ENCODE measurements around the gene CAMK2A.

CAMK2A gene

GRCh38 chr5:150321211-150321610, 31.6 kb upstream of the CAMK2A start:
- Mint-ChIP-seq H3K9me3 (no peaks in the 10 kb centered on the region), H3K4me3 (no peak overlapping the region), H3K27ac (no peak overlapping the region), H3K36me3 (ENCODE audit: low read depth) (no peaks in the 10 kb centered on the region), H3K4me1 (ENCODE audit: low read depth) (no peaks in the 10 kb centered on the region), H3K27me3 (ENCODE audit: low read depth) (peaks cover 13% of the 10 kb centered on the region)

DNA sequence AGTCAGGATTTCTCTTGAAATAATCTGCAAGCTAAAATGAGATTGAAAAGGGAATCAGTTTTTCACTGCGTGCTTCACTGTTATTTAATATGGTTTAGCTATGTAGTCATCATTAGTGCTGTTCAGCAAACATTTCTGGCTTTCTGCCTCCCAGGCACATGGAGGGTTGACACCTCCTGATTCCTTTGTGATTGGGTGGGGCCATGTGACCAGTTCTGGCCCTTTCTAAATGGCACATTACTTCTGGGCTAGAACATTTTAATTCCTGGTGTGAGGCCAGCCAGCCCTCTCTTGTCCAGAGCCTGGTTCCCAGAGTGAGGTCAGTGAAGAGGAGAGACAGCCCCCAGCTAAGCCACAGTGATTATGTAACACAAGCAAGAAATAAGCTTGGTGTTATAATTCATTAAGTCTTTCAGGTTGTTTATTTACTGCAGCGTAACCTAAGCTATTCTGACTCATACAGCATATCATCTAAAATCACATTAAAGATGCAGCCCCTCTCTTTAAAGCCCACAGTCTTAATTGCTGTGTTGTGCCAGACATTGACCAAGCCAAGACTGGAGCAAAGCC, 30.6 kb upstream of the CAMK2A start:
- H3K4me3 Mint-ChIP-seq, result no peak overlapping the region
- H3K9me3 Mint-ChIP-seq, result no peaks in the 10 kb centered on the region
- H3K4me1 Mint-ChIP-seq (ENCODE audit: low read depth), result no peaks in the 10 kb centered on the region
- H3K36me3 Mint-ChIP-seq (ENCODE audit: low read depth), result no peaks in the 10 kb centered on the region
- no peak overlapping the region for H3K27ac Mint-ChIP-seq
- peaks cover 16% of the 10 kb centered on the region for H3K27me3 Mint-ChIP-seq (ENCODE audit: low read depth)

DNA sequence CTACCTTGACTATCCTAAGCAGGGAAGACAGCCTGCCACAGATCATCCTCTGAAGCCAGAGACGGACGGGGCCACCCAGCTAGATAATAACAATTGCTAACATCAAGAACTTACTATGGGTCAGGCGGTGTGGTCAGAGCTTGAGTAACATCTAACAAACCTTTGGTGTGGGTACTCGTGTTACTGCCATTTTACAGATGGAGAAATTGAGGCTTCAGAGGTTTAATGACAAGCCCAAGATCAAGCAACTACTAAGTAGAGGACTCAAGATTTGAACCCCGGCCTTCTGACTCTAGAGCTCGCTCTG, 29.9 kb upstream of the CAMK2A start:
- no peaks in the 10 kb centered on the region for H3K36me3 Mint-ChIP-seq (ENCODE audit: low read depth)
- no peaks in the 10 kb centered on the region for H3K9me3 Mint-ChIP-seq
- H3K27ac Mint-ChIP-seq, result no peak overlapping the region
- H3K4me1 Mint-ChIP-seq (ENCODE audit: low read depth), result no peaks in the 10 kb centered on the region
- no peak overlapping the region for H3K4me3 Mint-ChIP-seq
- H3K27me3 Mint-ChIP-seq (ENCODE audit: low read depth), result peaks cover 13% of the 10 kb centered on the region

- Mint-ChIP-seq H3K27ac (no peak overlapping the region), H3K27me3 (ENCODE audit: low read depth) (peaks cover 13% of the 10 kb centered on the region), H3K9me3 (no peaks in the 10 kb centered on the region), H3K4me3 (no peak overlapping the region), H3K36me3 (ENCODE audit: low read depth) (no peaks in the 10 kb centered on the region), H3K4me1 (ENCODE audit: low read depth) (no peaks in the 10 kb centered on the region)
These were observed 29.3 kb upstream of the CAMK2A start for GRCh38 chr5:150318613-150319483.

- Mint-ChIP-seq H3K4me3 (no peak overlapping the region), H3K27me3 (ENCODE audit: low read depth) (peaks cover 17% of the 10 kb centered on the region), H3K9me3 (no peaks in the 10 kb centered on the region), H3K4me1 (ENCODE audit: low read depth) (peaks cover 2% of the 10 kb centered on the region), H3K36me3 (ENCODE audit: low read depth) (no peaks in the 10 kb centered on the region), H3K27ac (no peak overlapping the region)
These were observed 27.8 kb upstream of the CAMK2A start for GRCh38 chr5:150317048-150318003.

GRCh38 chr5:150316320-150316719, 26.7 kb upstream of the CAMK2A start:
- no peak overlapping the region for H3K4me3 Mint-ChIP-seq
- H3K4me1 Mint-ChIP-seq (ENCODE audit: low read depth), result peaks cover 2% of the 10 kb centered on the region
- H3K27ac Mint-ChIP-seq, result no peak overlapping the region
- no peaks in the 10 kb centered on the region for H3K36me3 Mint-ChIP-seq (ENCODE audit: low read depth)
- H3K27me3 Mint-ChIP-seq (ENCODE audit: low read depth), result peaks cover 17% of the 10 kb centered on the region
- no peaks in the 10 kb centered on the region for H3K9me3 Mint-ChIP-seq

DNA sequence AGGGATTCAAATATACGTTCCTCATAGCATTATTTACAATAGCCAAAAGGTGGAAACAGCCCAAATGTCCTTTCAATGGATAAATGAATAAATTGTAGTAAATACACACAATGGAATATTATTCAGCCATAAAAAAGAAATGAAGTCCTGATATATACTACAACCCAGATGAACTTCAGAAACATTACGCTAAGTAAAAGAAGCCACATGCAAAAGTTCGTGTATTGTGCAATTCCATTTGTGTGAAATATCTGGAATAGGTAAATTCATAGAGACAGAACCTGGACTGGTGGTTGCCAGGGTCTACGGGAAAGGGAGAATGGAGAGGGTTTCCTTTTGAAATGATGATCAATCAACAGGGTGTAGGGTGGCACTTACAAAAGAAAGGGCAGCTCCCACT, 25.7 kb upstream of the CAMK2A start:
- Mint-ChIP-seq H3K27ac (no peak overlapping the region), H3K4me1 (ENCODE audit: low read depth) (peaks cover 2% of the 10 kb centered on the region), H3K27me3 (ENCODE audit: low read depth) (peaks cover 15% of the 10 kb centered on the region), H3K4me3 (no peak overlapping the region), H3K36me3 (ENCODE audit: low read depth) (no peaks in the 10 kb centered on the region), H3K9me3 (no peaks in the 10 kb centered on the region)

DNA sequence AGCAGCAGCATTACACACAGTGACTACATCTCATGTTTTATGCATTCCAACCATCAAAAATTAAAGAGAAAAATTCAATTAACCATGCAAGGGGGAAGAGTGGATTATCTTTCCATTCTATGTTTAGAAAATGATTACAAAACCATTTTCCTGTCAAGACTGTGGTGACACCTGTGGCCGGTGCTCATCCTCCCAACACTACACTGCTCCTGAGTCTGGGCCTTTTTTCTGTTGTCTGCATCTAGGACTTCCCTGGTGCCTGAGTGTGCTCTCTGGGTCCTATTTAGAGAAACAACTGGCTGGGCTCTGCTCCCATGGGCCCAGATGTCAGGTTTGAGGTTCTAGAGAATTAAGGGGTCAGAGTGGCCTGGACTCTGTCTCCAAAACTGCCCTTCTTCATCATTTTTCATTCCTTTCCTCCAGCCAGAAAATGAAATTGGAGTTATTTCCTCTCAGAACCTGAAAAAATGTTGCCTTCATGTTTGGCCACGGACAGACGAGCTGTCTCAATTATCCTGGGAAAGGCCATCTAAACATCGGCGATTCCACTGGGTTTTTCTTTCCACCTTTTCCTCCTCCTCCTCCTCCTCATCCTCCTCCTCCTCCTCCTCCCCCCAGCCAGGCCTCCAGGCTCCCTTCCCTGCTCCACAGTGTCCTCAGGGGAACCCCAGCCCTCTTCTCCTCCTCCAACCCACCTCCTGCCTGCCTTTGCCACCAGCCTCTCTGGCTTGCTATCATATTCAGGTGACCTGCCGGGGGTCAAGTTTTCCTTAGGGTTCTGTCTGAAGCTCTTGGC, 24.5 kb upstream of the CAMK2A start:
- H3K36me3 Mint-ChIP-seq (ENCODE audit: low read depth), result no peaks in the 10 kb centered on the region
- H3K9me3 Mint-ChIP-seq, result no peaks in the 10 kb centered on the region
- peaks cover 22% of the 10 kb centered on the region for H3K27me3 Mint-ChIP-seq (ENCODE audit: low read depth)
- H3K4me1 Mint-ChIP-seq (ENCODE audit: low read depth), result peaks cover 2% of the 10 kb centered on the region
- H3K27ac Mint-ChIP-seq, result no peak overlapping the region
- no peak overlapping the region for H3K4me3 Mint-ChIP-seq

- Mint-ChIP-seq H3K4me3 (no peak overlapping the region), H3K27ac (no peak overlapping the region), H3K27me3 (ENCODE audit: low read depth) (peaks cover 22% of the 10 kb centered on the region), H3K4me1 (ENCODE audit: low read depth) (peaks cover 2% of the 10 kb centered on the region), H3K9me3 (no peaks in the 10 kb centered on the region), H3K36me3 (ENCODE audit: low read depth) (no peaks in the 10 kb centered on the region)
These were observed 23.9 kb upstream of the CAMK2A start for GRCh38 chr5:150313501-150313900.

GRCh38 chr5:150312518-150312917, 22.9 kb upstream of the CAMK2A start:
- H3K4me3 Mint-ChIP-seq, result no peak overlapping the region
- peak overlapping the region; percentile 5 for H3K27ac Mint-ChIP-seq
- peaks cover 23% of the 10 kb centered on the region for H3K27me3 Mint-ChIP-seq (ENCODE audit: low read depth)
- H3K9me3 Mint-ChIP-seq, result no peaks in the 10 kb centered on the region
- H3K4me1 Mint-ChIP-seq (ENCODE audit: low read depth), result peaks cover 2% of the 10 kb centered on the region
- H3K36me3 Mint-ChIP-seq (ENCODE audit: low read depth), result no peaks in the 10 kb centered on the region

- Mint-ChIP-seq H3K4me3 (no peak overlapping the region), H3K9me3 (no peaks in the 10 kb centered on the region), H3K27ac (no peak overlapping the region), H3K27me3 (ENCODE audit: low read depth) (peaks cover 23% of the 10 kb centered on the region), H3K4me1 (ENCODE audit: low read depth) (peaks cover 2% of the 10 kb centered on the region), H3K36me3 (ENCODE audit: low read depth) (no peaks in the 10 kb centered on the region)
These were observed 21.6 kb upstream of the CAMK2A start for GRCh38 chr5:150311015-150311692.

- Mint-ChIP-seq H3K9me3 (no peaks in the 10 kb centered on the region), H3K4me3 (no peak overlapping the region), H3K27me3 (ENCODE audit: low read depth) (peaks cover 27% of the 10 kb centered on the region), H3K27ac (no peak overlapping the region), H3K36me3 (ENCODE audit: low read depth) (no peaks in the 10 kb centered on the region), H3K4me1 (ENCODE audit: low read depth) (peaks cover 5% of the 10 kb centered on the region)
These were observed 20.7 kb upstream of the CAMK2A start for GRCh38 chr5:150310246-150310645.

GRCh38 chr5:150309886-150310239, 20.3 kb upstream of the CAMK2A start:
- Mint-ChIP-seq H3K4me3 (no peak overlapping the region), H3K27ac (no peak overlapping the region), H3K4me1 (ENCODE audit: low read depth) (peaks cover 5% of the 10 kb centered on the region), H3K9me3 (no peaks in the 10 kb centered on the region), H3K27me3 (ENCODE audit: low read depth) (peaks cover 28% of the 10 kb centered on the region), H3K36me3 (ENCODE audit: low read depth) (no peaks in the 10 kb centered on the region)
